HepG2 (cell line): ENCODE measurements around the gene TRPT1. TPM values are rescaled to one million over a fixed set of nuclear protein-coding genes. Genes with fewer than 3 reads are reported as not detected.
A peak's percentile ranks its signal among the peaks of the same experiment; 100 is the strongest.

Experiments
- ATF1 ChIP-seq: IDR thresholded peaks from 2 replicates; pipeline ENCODE4 v1.6.1; 2016; ENCODE audit warnings: mild to moderate bottlenecking, control low read depth
- CCAR2 ChIP-seq: fragments of 200-400 bp; formaldehyde crosslinking; optimal IDR thresholded peaks from 2 replicates; pipeline ENCODE3; 2018; ENCODE audit warnings: low read depth, mild to moderate bottlenecking, low read length, moderate library complexity
- DMTF1 ChIP-seq: sonication (generic); formaldehyde crosslinking; IDR thresholded peaks from 2 replicates; pipeline ENCODE4 v1.4.0; 2020; ENCODE audit warnings: mild to moderate bottlenecking, missing genetic modification reagents
- DPF2 ChIP-seq: sonication (generic); formaldehyde crosslinking; IDR thresholded peaks from 2 replicates; pipeline ENCODE4 v1.4.0; 2020; ENCODE audit warnings: mild to moderate bottlenecking, low read depth, missing genetic modification reagents, borderline replicate concordance
- ERF ChIP-seq: IDR thresholded peaks from 2 replicates; pipeline ENCODE4 v1.6.1; 2018; ENCODE audit warnings: missing biosample characterization, missing genetic modification reagents
- ETV5 ChIP-seq: IDR thresholded peaks from 2 replicates; pipeline ENCODE4 v1.6.1; 2018; ENCODE audit warnings: missing biosample characterization, missing genetic modification reagents, inconsistent platforms, borderline replicate concordance
- FLYWCH1 ChIP-seq: sonication (generic); formaldehyde crosslinking; IDR thresholded peaks from 2 replicates; pipeline ENCODE4 v1.8.1; 2023; ENCODE audit warnings: mild to moderate bottlenecking, missing genetic modification reagents
- GFI1 ChIP-seq: sonication (generic); formaldehyde crosslinking; IDR thresholded peaks from 2 replicates; pipeline ENCODE4 v1.5.0; 2020; ENCODE audit warnings: missing genetic modification reagents, mild to moderate bottlenecking, borderline replicate concordance
- HDAC6 ChIP-seq: fragments of 200-600 bp; sonication (generic); IDR thresholded peaks from 2 replicates; pipeline ENCODE4 v1.7.0; 2017; ENCODE audit warnings: mild to moderate bottlenecking, antibody characterized with exemption, low read length, low read depth
- KDM4B ChIP-seq: sonication (generic); formaldehyde crosslinking; IDR thresholded peaks from 2 replicates; pipeline ENCODE4 v1.4.0; 2020; ENCODE audit warnings: missing genetic modification reagents
- KLF13 ChIP-seq: sonication (generic); formaldehyde crosslinking; IDR thresholded peaks from 2 replicates; pipeline ENCODE4 v1.4.0; 2020; ENCODE audit warnings: mild to moderate bottlenecking, missing genetic modification reagents
- MBNL3 ChIP-seq: fragments of 250-450 bp; sonication (Bioruptor Pico); conservative IDR thresholded peaks from 2 replicates; pipeline ENCODE4 v1.8.0; 2022; ENCODE audit warnings: mild to moderate bottlenecking, inconsistent platforms
- MTA3 ChIP-seq: sonication (generic); formaldehyde crosslinking; IDR thresholded peaks from 2 replicates; pipeline ENCODE4 v1.4.0; 2020; ENCODE audit warnings: missing genetic modification reagents
- MXI1 ChIP-seq: IDR thresholded peaks from 3 replicates; pipeline ENCODE4 v1.6.1; 2012; ENCODE audit warnings: low read depth, low read length, inconsistent platforms, borderline replicate concordance
- NCOA2 ChIP-seq: sonication (generic); formaldehyde crosslinking; IDR thresholded peaks from 2 replicates; pipeline ENCODE4 v1.8.0; 2022; ENCODE audit warnings: inconsistent platforms
- NCOA5 ChIP-seq: sonication (generic); formaldehyde crosslinking; IDR thresholded peaks from 2 replicates; pipeline ENCODE4 v1.4.0; 2020; ENCODE audit warnings: missing genetic modification reagents
- NFYB ChIP-seq: sonication (generic); formaldehyde crosslinking; IDR thresholded peaks from 2 replicates; pipeline ENCODE4 v1.4.0; 2020; ENCODE audit warnings: missing genetic modification reagents
- PAWR ChIP-seq: sonication (generic); formaldehyde crosslinking; IDR thresholded peaks from 2 replicates; pipeline ENCODE4 v1.4.0; 2020; ENCODE audit warnings: missing genetic modification reagents, mild to moderate bottlenecking, borderline replicate concordance
- POLR2AphosphoS2 ChIP-seq: IDR thresholded peaks from 2 replicates; pipeline ENCODE4 v1.6.1; 2011; ENCODE audit warnings: low read depth, low read length, improper control_type of control experiment
- PPARG ChIP-seq: conservative IDR thresholded peaks from 2 replicates; pipeline ENCODE4 v1.6.1; 2016; ENCODE audit warnings: missing biosample characterization, missing genetic modification reagents
- SALL1 ChIP-seq: sonication (generic); formaldehyde crosslinking; IDR thresholded peaks from 2 replicates; pipeline ENCODE4 v1.8.0; 2022; ENCODE audit warnings: mild to moderate bottlenecking, missing genetic modification reagents
- SIX1 ChIP-seq: sonication (generic); formaldehyde crosslinking; IDR thresholded peaks from 2 replicates; pipeline ENCODE4 v1.4.0; 2020; ENCODE audit warnings: missing genetic modification reagents, borderline replicate concordance
- SRSF4 ChIP-seq: fragments of 200-400 bp; formaldehyde crosslinking; IDR thresholded peaks from one replicate; pipeline ENCODE4 v1.6.1; 2018; ENCODE audit warnings: mild to moderate bottlenecking, low read depth, low read length, moderate library complexity; ENCODE audit not compliant: poor library complexity, severe bottlenecking
- ZNF224 ChIP-seq: sonication (generic); formaldehyde crosslinking; IDR thresholded peaks from 2 replicates; pipeline ENCODE4 v1.5.0; 2020; ENCODE audit warnings: mild to moderate bottlenecking, missing genetic modification reagents
- ZNF326 ChIP-seq: sonication (generic); formaldehyde crosslinking; IDR thresholded peaks from 2 replicates; pipeline ENCODE4 v1.4.0; 2020; ENCODE audit warnings: missing genetic modification reagents, borderline replicate concordance
- ZNF362 ChIP-seq: sonication (generic); formaldehyde crosslinking; IDR thresholded peaks from 2 replicates; pipeline ENCODE4 v1.4.0; 2020; ENCODE audit warnings: missing genetic modification reagents, mild to moderate bottlenecking, borderline replicate concordance
- ZNF383 ChIP-seq: sonication (generic); formaldehyde crosslinking; IDR thresholded peaks from 2 replicates; pipeline ENCODE4 v1.4.0; 2020; ENCODE audit warnings: missing genetic modification reagents, mild to moderate bottlenecking, borderline replicate concordance
- ZNF576 ChIP-seq: sonication (generic); formaldehyde crosslinking; IDR thresholded peaks from 2 replicates; pipeline ENCODE4 v1.4.0; 2020; ENCODE audit warnings: mild to moderate bottlenecking, missing genetic modification reagents
- ZNF720 ChIP-seq: sonication (generic); formaldehyde crosslinking; IDR thresholded peaks from 2 replicates; pipeline ENCODE4 v1.4.0; 2020; ENCODE audit warnings: missing genetic modification reagents
- ZSCAN12 ChIP-seq: sonication (generic); formaldehyde crosslinking; IDR thresholded peaks from 2 replicates; pipeline ENCODE4 v1.9.0; 2021; ENCODE audit warnings: mild to moderate bottlenecking, missing genetic modification reagents
- polyA plus RNA-seq, 8 experiments: library from polyadenylated mRNA; depleted of rRNA in 3 of 8; stranded (reverse) in 7 of 8; unstranded in 1 of 8; fragments of >200 nt; fragmentation: Illumina TruSeq in 4 of 8; extraction: Trizol in 4 of 8; gene quantifications; 2 replicates each; pipeline versions ENCODE4 v1.2.1 to v1.2.3, GENCODE V29; 2011 to 2016; ENCODE audit warnings: low read depth in 4 of 8, missing spikeins in 1 of 8, mixed read lengths in 1 of 8; ENCODE audit not compliant: insufficient read depth in 1 of 8
- total RNA-seq, 5 experiments: library from RNA; depleted of rRNA; stranded (reverse); fragments of >200 nt; fragmentation: Illumina TruSeq; extraction: Trizol; gene quantifications; 2 replicates each; pipeline ENCODE4 v1.2.3, GENCODE V29; 2016; ENCODE audit warnings: low read depth in 1 of 5

The TRPT1 gene
- total and polyA plus RNA-seq, 2 of the 13 experiments (the other 11 are each of a cell fraction or from before 2014, with no cell fraction given), result 24.8 to 40.7 TPM

GRCh38 chr11:64185693-64186491, 40.1 kb downstream of the TRPT1 start, which contains the start of gene STIP1 (continued):
- TF ChIP-seq MBNL3 (CRISPR knock-in tag), result no peak
- no peak for TF ChIP-seq CCAR2
- peak; percentile 56; the same call in 1 of the 2 replicates for TF ChIP-seq NCOA2 (CRISPR knock-in tag)
- no peak for TF ChIP-seq PAWR
- TF ChIP-seq DMTF1 (CRISPR knock-in tag), result no peak
- peak; percentile 46; the same call in 1 of the 3 replicates for TF ChIP-seq MXI1
- no peak for TF ChIP-seq SRSF4
- no peak for TF ChIP-seq ZNF720 (CRISPR knock-in tag)
- TF ChIP-seq DPF2 (CRISPR knock-in tag), result no peak
- no peak for TF ChIP-seq PPARG (CRISPR knock-in tag)
- TF ChIP-seq ZNF362 (CRISPR knock-in tag), result no peak
- no peak for TF ChIP-seq ERF (CRISPR knock-in tag)
- no peak for TF ChIP-seq ZNF326 (CRISPR knock-in tag)
- TF ChIP-seq HDAC6, result no peak
- TF ChIP-seq POLR2AphosphoS2, result no peak
- no peak for TF ChIP-seq KLF13
- TF ChIP-seq ETV5 (CRISPR knock-in tag), result peak; percentile 70
- no peak for TF ChIP-seq NCOA5 (CRISPR knock-in tag)
- TF ChIP-seq SALL1 (CRISPR knock-in tag), result peak; percentile 46
- TF ChIP-seq ZNF383, result no peak
- TF ChIP-seq ZNF576 (CRISPR knock-in tag), result no peak
- no peak for TF ChIP-seq ZNF224 (CRISPR knock-in tag)
- no peak for TF ChIP-seq KDM4B
- no peak for TF ChIP-seq ZSCAN12
- TF ChIP-seq SIX1 (CRISPR knock-in tag), result no peak
- no peak for TF ChIP-seq MTA3 (CRISPR knock-in tag)
- TF ChIP-seq ATF1 (CRISPR knock-in tag), result no peak; the same call in none of the 2 replicates
- no peak; the same call in 1 of the 2 replicates for TF ChIP-seq GFI1 (CRISPR knock-in tag)
- peak; percentile 96 for TF ChIP-seq NFYB (CRISPR knock-in tag)
- TF ChIP-seq FLYWCH1 (CRISPR knock-in tag), result no peak
